Muscle layer of colon (tissue), 2 donors: ENCODE measurements around the gene TSBP1.
"Not testable (repeated sequence)": the region's sequence is repeated elsewhere in the genome, so short reads cannot be mapped to it uniquely, and the experiment has no call there.

Experiments
- H3K27ac ChIP-seq: one replicate; pipeline ENCODE4 v1.7.0; 2013; ENCODE audit warnings: low read depth, mild to moderate bottlenecking, low read length, moderate library complexity
- H3K27me3 ChIP-seq, 2 donors: one replicate each; pipeline ENCODE4 v1.7.0; 2013; ENCODE audit warnings: low read length in 2 of 2, mild to moderate bottlenecking in 2 of 2; ENCODE audit not compliant: insufficient read depth in 2 of 2, control insufficient read depth in 1 of 2
- H3K36me3 ChIP-seq: one replicate; pipeline ENCODE4 v1.7.0; 2013; ENCODE audit warnings: mild to moderate bottlenecking, low read length; ENCODE audit not compliant: insufficient read depth
- H3K4me1 ChIP-seq: one replicate; pipeline ENCODE4 v1.7.0; 2013; ENCODE audit warnings: mild to moderate bottlenecking, low read length; ENCODE audit not compliant: insufficient read depth
- H3K4me3 ChIP-seq, 2 donors: one replicate each; pipeline ENCODE4 v1.7.0; 2013; ENCODE audit warnings: low read length in 2 of 2, low read depth in 1 of 2, mild to moderate bottlenecking in 1 of 2, moderate library complexity in 1 of 2
- H3K9ac ChIP-seq: one replicate; pipeline ENCODE4 v1.7.0; 2013; ENCODE audit warnings: low read length
- H3K9me3 ChIP-seq: one replicate; pipeline ENCODE4 v1.7.0; 2013; ENCODE audit warnings: mild to moderate bottlenecking, low read length
- donor health status: abdominal sarcoma.
- donor health status: Adenocarcinoma of cecum.

The TSBP1 gene

DNA sequence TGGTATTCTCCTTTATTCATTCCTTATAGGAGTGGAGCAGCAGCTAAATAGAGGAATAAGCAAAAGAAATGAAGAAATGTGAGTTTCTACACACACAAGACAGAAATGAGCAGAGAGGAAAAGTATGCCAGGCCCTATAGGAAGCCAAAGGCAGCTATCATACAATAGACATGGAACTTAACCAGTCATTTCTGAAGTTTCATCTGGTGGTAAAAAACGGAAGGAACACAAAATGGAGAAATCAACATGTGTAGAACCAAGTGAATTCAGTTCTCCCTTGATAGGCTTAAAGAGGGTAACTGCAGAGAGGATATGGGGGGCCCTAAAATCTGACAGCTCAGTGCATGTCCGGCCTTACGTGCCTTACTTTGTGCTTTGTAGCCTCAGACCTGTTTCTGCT lies 44.6 kb downstream of the TSBP1 start:
- no peaks in the 10 kb centered on the region for H3K9me3 ChIP-seq
- no peak overlapping the region for H3K9ac ChIP-seq
- H3K27ac ChIP-seq, result no peak overlapping the region
- no peaks in the 10 kb centered on the region for H3K4me1 ChIP-seq
- H3K27me3 ChIP-seq, result no peaks in the 10 kb centered on the region
- H3K4me3 ChIP-seq, result no peak overlapping the region
- H3K36me3 ChIP-seq, result no peaks in the 10 kb centered on the region

DNA sequence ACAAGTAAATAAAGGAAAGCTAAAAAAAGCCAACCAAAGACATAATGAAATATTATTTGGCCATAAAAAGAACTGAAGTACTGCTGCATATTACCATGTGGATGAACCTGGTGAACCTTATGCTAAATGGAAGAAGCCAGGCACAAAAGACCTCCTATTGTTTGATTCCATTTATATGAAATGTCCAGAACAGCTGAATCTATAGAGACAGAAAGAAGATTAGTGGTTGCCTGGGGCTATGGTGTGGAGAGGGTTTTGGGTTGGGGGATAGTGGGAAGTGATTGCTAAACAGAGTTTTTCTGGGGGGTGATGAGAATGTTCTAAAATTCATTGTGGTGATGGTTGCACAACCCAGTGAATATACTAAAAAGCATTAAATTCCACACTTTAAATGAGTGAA lies 53.2 kb downstream of the TSBP1 start:
- H3K4me1 ChIP-seq, result no peaks in the 10 kb centered on the region
- H3K36me3 ChIP-seq, result no peaks in the 10 kb centered on the region
- no peak overlapping the region for H3K27ac ChIP-seq
- H3K27me3 ChIP-seq, result no peaks in the 10 kb centered on the region
- H3K9ac ChIP-seq, result no peak overlapping the region
- H3K4me3 ChIP-seq, result no peak overlapping the region
- no peaks in the 10 kb centered on the region for H3K9me3 ChIP-seq

DNA sequence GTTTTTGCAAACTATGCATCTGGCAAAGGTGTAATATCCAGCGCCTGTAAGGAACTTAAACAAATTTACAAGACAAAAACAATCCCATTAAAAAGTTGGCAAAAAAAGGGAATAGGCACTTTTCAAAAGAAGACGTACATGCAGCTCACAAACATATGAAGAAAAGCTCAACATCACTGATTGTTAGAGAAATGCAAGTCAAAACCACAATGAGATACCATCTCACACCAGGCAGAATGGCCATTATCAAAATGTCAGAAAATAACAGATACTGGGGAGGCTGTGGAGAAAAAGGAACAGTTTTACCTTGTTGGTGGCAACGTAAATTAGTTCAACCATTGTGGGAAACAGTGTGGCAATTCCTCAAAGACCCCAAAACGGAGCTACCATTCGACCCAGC lies 54.2 kb downstream of the TSBP1 start:
- Histone ChIP-seq H3K27me3 (no peaks in the 10 kb centered on the region), H3K27ac (no peak overlapping the region), H3K9me3 (no peaks in the 10 kb centered on the region), H3K36me3 (no peaks in the 10 kb centered on the region), H3K4me1 (no peaks in the 10 kb centered on the region), H3K4me3 (no peak overlapping the region), H3K9ac (no peak overlapping the region)

DNA sequence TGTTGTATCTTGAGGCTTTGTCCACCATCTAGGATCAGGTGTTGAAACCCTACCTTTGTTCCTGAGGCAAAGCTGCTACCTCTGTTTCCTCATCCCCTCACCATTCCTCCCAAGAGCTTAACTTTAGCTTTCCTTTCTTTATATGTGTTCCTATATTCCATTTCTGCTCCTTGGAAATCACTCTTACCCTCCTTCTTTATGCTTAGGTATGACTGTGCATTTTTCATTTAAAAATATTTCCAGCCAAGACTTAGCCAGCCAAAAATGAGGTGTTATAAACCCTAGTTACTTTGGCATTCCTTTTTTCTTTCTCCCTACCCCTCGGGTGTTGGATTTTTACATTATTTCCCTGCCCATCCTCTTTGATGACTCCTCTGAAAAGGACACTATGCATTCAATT lies 57.7 kb downstream of the TSBP1 start:
- Histone ChIP-seq H3K4me1 (no peaks in the 10 kb centered on the region), H3K27me3 (no peaks in the 10 kb centered on the region), H3K4me3 (no peak overlapping the region), H3K9ac (no peak overlapping the region), H3K9me3 (no peaks in the 10 kb centered on the region), H3K27ac (no peak overlapping the region), H3K36me3 (no peaks in the 10 kb centered on the region)

DNA sequence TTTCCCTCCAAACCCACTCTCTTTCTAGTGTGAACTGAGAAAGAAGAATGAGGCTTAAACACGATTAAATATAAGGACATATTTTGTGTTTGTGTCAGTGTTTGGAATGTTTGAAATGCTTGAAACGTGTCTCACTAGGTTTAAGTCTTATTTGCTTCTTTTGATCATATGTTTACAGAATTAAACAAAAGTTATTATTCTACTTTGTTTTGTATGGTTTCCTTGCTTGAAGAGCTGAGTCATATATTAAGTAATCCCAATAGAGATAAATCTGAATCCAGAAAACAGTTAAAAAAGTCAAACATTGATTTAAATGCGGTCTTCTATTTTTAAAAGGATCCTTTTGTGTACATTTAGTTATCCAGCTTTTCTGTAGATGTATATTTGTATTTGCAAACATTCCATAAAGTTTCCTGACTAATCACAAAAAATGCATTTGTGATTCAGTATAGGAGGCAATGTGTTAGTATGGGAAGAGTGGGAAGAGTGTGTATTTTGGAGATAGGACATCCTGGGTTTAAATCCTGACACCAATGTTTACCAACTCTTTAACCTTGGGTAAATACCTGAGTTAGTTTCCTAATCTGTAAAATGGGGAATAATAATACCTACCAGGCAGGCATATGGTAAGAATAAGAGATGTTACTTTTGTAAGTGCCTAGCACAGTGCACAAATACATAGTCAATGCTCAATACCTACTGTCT lies 72.9 kb downstream of the TSBP1 start:
- Histone ChIP-seq H3K27ac (no peak overlapping the region), H3K27me3 (no peaks in the 10 kb centered on the region), H3K4me1 (no peaks in the 10 kb centered on the region), H3K9me3 (no peaks in the 10 kb centered on the region), H3K9ac (no peak overlapping the region), H3K36me3 (no peaks in the 10 kb centered on the region), H3K4me3 (no peak overlapping the region)

DNA sequence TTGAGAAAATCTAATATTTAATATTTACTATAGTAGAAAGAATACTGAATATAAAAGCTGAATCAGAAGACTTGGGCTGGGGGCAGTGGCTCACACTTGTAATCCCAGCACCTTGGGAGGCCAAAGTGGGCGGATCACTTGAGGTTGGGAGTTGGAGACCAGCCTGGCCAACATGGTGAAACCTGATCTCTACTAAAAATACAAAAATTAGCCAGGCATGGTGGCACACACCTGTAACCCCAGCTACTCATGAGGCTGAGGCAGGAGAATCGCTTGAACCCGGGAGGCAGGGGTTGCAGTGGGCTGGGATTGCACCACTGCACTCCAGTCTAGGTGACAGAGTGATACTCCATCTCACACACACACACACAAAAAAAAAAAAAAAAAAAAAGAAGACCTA lies 76.7 kb downstream of the TSBP1 start:
- not testable (repeated sequence) for H3K27ac ChIP-seq, H3K4me1 ChIP-seq, H3K9ac ChIP-seq, H3K4me3 ChIP-seq, H3K27me3 ChIP-seq, H3K9me3 ChIP-seq, H3K36me3 ChIP-seq

DNA sequence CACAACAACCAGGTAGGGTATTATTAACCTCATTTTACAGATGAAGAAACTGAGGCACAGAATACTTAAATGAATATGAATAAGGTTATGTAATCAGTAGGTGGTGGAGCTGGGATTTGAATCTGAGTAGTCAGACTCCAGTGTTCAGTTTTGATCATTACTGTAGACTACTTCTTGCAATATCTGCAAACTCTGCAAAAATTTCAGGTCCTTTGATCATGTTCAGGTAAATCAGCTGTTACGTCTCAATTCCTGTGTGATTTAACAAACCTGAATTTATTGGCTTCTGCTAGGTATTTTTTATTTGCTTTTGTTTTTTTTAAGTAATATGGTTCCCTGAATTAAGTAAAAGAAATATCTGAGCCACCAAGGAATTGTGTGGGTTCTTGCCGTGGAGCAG lies 77.1 kb downstream of the TSBP1 start:
- Histone ChIP-seq H3K27ac (no peak overlapping the region), H3K9me3 (no peaks in the 10 kb centered on the region), H3K36me3 (no peaks in the 10 kb centered on the region), H3K4me3 (no peak overlapping the region), H3K9ac (no peak overlapping the region), H3K4me1 (no peaks in the 10 kb centered on the region), H3K27me3 (no peaks in the 10 kb centered on the region)

DNA sequence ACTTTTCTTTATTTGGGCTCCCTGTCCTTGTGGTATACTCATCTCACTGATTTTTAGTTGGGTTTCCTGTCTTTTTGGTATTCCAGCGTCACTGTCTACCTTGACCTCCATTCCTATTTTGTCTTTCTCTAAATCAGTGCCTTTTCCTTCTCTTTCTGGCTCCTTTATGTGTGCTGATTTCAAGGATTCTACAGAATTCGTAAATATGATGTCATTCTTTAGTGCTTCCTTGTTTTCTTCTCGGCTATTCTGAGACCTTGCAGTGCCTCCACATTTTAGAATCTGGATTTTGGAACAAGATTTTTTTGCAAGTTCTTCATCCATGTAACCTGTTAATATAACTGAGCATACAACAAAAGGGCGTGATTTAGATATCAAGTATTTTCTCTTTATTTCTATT lies 78.0 kb downstream of the TSBP1 start:
- Histone ChIP-seq H3K36me3 (no peaks in the 10 kb centered on the region), H3K9ac (no peak overlapping the region), H3K4me1 (no peaks in the 10 kb centered on the region), H3K9me3 (no peaks in the 10 kb centered on the region), H3K27me3 (no peaks in the 10 kb centered on the region), H3K4me3 (no peak overlapping the region), H3K27ac (no peak overlapping the region)

DNA sequence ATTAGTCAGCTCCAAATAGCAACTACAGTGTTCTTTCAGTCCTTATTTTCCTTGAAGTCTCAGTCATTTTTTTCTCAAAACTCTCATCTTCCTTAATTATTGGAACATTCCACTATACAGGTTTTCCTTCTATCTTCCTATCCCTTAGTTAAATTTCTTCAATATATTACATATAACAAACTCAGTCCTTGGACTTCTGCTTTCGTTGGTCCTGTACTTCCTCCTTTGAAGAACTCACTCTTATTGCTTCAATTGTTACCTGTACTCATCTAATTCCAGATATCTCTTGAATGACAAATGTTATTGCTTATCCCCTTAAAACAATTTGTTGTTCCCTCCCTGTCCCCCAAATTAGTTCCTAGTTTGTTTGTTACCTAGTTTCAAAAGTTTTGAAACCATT lies 80.2 kb downstream of the TSBP1 start:
- no peak overlapping the region for H3K27ac ChIP-seq
- no peaks in the 10 kb centered on the region for H3K4me1 ChIP-seq
- no peaks in the 10 kb centered on the region for H3K27me3 ChIP-seq
- H3K4me3 ChIP-seq, result no peak overlapping the region
- H3K9me3 ChIP-seq, result no peaks in the 10 kb centered on the region
- H3K9ac ChIP-seq, result no peak overlapping the region
- H3K36me3 ChIP-seq, result no peaks in the 10 kb centered on the region

DNA sequence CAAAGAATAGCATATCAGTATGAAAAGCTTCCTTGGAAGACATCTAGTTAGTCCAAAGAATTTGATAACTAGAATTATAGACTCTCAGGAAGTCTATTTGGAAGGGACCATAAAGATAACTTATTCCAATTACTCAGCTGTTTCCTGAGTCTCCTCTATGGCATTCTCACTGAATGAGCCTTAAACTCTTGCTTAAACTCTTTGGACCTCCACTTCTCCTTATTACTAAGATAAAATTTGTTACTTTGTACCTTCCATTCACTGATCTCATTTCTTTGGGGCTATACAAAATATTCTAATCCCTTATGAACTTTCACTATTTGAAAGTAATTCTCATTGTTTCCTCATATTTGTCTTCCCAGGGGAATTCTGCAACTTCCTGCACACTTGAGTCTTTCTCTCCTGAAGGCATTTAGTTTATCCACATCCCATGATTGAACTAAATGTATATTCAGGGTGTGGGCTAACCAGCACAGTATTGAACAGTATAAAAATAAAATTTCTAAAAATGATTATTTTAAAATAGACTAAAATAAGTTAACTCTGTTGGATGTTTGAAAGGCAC lies 80.7 kb downstream of the TSBP1 start:
- H3K4me1 ChIP-seq, result no peaks in the 10 kb centered on the region
- H3K36me3 ChIP-seq, result no peaks in the 10 kb centered on the region
- H3K27ac ChIP-seq, result no peak overlapping the region
- no peak overlapping the region for H3K9ac ChIP-seq
- no peaks in the 10 kb centered on the region for H3K9me3 ChIP-seq
- H3K4me3 ChIP-seq, result no peak overlapping the region
- no peaks in the 10 kb centered on the region for H3K27me3 ChIP-seq

DNA sequence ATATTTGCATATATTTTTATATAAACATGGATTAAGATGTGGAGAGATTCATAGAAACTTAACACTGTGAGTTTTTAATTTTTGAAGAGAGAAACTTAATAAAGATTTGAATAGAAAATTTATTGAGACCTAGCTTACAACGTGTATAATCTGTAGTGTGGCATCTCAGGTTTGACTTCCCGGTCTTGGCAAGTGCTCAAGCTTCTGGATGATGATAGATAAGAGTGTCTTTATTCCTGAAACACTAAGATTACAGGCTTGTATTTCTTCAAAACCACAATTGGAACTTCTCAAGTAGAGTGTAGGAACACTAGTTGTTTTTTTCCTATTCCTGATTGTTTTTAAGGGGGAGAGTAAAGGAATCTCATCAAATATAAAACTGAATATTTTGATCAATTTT lies 83.3 kb downstream of the TSBP1 start:
- no peak overlapping the region for H3K4me3 ChIP-seq
- H3K36me3 ChIP-seq, result no peaks in the 10 kb centered on the region
- H3K9ac ChIP-seq, result no peak overlapping the region
- no peak overlapping the region for H3K27ac ChIP-seq
- no peaks in the 10 kb centered on the region for H3K4me1 ChIP-seq
- H3K9me3 ChIP-seq, result no peaks in the 10 kb centered on the region
- no peaks in the 10 kb centered on the region for H3K27me3 ChIP-seq

DNA sequence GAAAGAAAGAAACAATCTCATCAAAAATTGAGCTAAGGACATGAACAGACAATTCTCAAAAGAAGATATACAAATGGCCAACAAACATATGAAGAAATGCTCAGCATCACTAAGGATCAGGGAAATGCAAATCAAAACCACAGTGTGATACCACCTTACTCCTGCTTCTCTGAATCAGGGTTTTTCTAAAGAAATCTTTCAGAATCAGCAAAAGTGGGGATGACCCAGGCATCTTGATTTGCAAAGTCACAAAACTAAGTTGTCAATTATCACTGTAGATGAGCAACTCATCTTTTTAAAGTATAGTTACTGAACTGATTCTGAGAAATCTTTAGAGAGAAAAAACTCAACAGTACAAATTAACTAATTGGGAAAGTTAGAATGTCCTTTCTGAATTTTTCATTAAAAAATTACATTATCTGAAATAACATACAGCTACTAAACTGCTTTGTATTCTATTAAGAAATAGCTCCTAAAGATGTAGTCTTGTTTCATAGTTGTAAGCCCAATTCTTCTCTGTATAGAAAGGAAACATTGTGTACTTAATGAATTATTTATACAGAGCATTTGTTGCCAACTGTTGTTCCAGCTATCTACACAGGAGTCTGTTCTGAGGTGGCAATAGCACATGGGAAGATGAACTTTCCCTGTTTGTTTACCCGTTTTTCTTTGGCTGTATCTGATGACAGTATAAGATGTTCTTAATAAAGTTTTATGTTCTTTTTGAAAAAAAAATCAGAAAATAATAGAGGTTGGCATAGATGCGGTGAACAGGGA lies 97.7 kb downstream of the TSBP1 start:
- H3K27ac ChIP-seq, result not testable (repeated sequence)

More for the DNA sequence above, 97.7 kb downstream of the TSBP1 start:
- H3K27me3 ChIP-seq, H3K9ac ChIP-seq, H3K4me3 ChIP-seq, H3K4me1 ChIP-seq, H3K36me3 ChIP-seq, H3K9me3 ChIP-seq: not testable (repeated sequence)
